SK-N-SH treated with all-trans-retinoic acid at 6 μM for 48 hours (cell line): Measurements from ENCODE around the gene AS3MT.
A peak's percentile ranks its signal among the peaks of the same experiment; 100 is the strongest.
"Not testable (repeated sequence)": the region's sequence is repeated elsewhere in the genome, so short reads cannot be mapped to it uniquely, and the experiment has no call there.

Experiments
- ATAC-seq: fragments of 200-7000 bp; cut with Tn5 transposase; 3 replicates; pipeline ENCODE4 v1.9.1; 2020; ENCODE audit warnings: mild to moderate bottlenecking, moderate library complexity
- ARNTL ChIP-seq: fragments of 450-650 bp; formaldehyde crosslinking; IDR thresholded peaks from 2 replicates; pipeline ENCODE4 v1.5.0; 2020; ENCODE audit warnings: low read depth, mild to moderate bottlenecking, moderate library complexity, borderline replicate concordance
- BACH2 ChIP-seq: fragments of 250-450 bp; sonication (Bioruptor Pico); IDR thresholded peaks from 2 replicates; pipeline ENCODE4 v1.9.0; 2021; ENCODE audit warnings: mild to moderate bottlenecking, borderline replicate concordance
- CREB5 ChIP-seq: fragments of 250-450 bp; sonication (Bioruptor Pico); IDR thresholded peaks from 2 replicates; pipeline ENCODE4 v1.5.1; 2020; ENCODE audit warnings: low read depth, mild to moderate bottlenecking, moderate library complexity
- CSDC2 ChIP-seq: fragments of 250-450 bp; sonication (Bioruptor Pico); IDR thresholded peaks from 2 replicates; pipeline ENCODE4 v1.5.0; 2020; ENCODE audit warnings: mild to moderate bottlenecking, moderate library complexity
- CSRNP3 ChIP-seq: fragments of 250-450 bp; sonication (Bioruptor Pico); IDR thresholded peaks from 2 replicates; pipeline ENCODE4 v1.5.1; 2021; ENCODE audit warnings: mild to moderate bottlenecking, moderate library complexity
- ESRRG ChIP-seq: fragments of 250-450 bp; sonication (Bioruptor Pico); IDR thresholded peaks from 2 replicates; pipeline ENCODE4 v1.6.1; 2021; ENCODE audit warnings: mild to moderate bottlenecking
- GLIS3 ChIP-seq: fragments of 250-450 bp; sonication (Bioruptor Pico); IDR thresholded peaks from 2 replicates; pipeline ENCODE4 v1.5.0; 2020; ENCODE audit warnings: mild to moderate bottlenecking, moderate library complexity
- ISL1 ChIP-seq: fragments of 250-450 bp; sonication (Bioruptor Pico); IDR thresholded peaks from 2 replicates; pipeline ENCODE4 v2.1.2; 2022; ENCODE audit warnings: mild to moderate bottlenecking, moderate library complexity
- OSR1 ChIP-seq: fragments of 250-450 bp; sonication (Bioruptor Pico); IDR thresholded peaks from 2 replicates; pipeline ENCODE4 v1.8.0; 2022; ENCODE audit warnings: moderate library complexity, mild to moderate bottlenecking, inconsistent platforms
- PPARA ChIP-seq: fragments of 250-450 bp; sonication (Bioruptor Pico); IDR thresholded peaks from 2 replicates; pipeline ENCODE4 v1.5.0; 2020; ENCODE audit warnings: mild to moderate bottlenecking, borderline replicate concordance
- RARB ChIP-seq: fragments of 250-450 bp; sonication (Bioruptor Pico); IDR thresholded peaks from 2 replicates; pipeline ENCODE4 v1.8.0; 2021; ENCODE audit warnings: mild to moderate bottlenecking, moderate library complexity
- SNAI2 ChIP-seq: fragments of 250-450 bp; sonication (Bioruptor Pico); IDR thresholded peaks from 2 replicates; pipeline ENCODE4 v1.5.0; 2020; ENCODE audit warnings: mild to moderate bottlenecking, moderate library complexity
- ZC3H10 ChIP-seq: fragments of 250-450 bp; sonication (Bioruptor Pico); IDR thresholded peaks from 2 replicates; pipeline ENCODE4 v1.5.1; 2021; ENCODE audit warnings: mild to moderate bottlenecking, moderate library complexity
- ZFP3 ChIP-seq: fragments of 250-450 bp; sonication (Bioruptor Pico); IDR thresholded peaks from 2 replicates; pipeline ENCODE4 v1.5.0; 2020; ENCODE audit warnings: mild to moderate bottlenecking, moderate library complexity
- ZFP30 ChIP-seq: fragments of 450-650 bp; formaldehyde crosslinking; IDR thresholded peaks from 2 replicates; pipeline ENCODE4 v1.5.0; 2022; ENCODE audit warnings: mild to moderate bottlenecking, moderate library complexity
- ZNF565 ChIP-seq: fragments of 450-650 bp; formaldehyde crosslinking; conservative IDR thresholded peaks from 2 replicates; pipeline ENCODE4 v1.5.0; 2020; ENCODE audit warnings: low read depth, mild to moderate bottlenecking, moderate library complexity
- ZNF70 ChIP-seq: fragments of 450-650 bp; formaldehyde crosslinking; IDR thresholded peaks from 2 replicates; pipeline ENCODE4 v1.5.0; 2020; ENCODE audit warnings: mild to moderate bottlenecking, moderate library complexity
- TF ChIP-seq, protein P1 (sequence below): fragments of 250-450 bp; sonication (Bioruptor Pico); IDR thresholded peaks from 2 replicates; pipeline ENCODE4 v1.8.0; 2021; ENCODE audit warnings: low read depth, mild to moderate bottlenecking, moderate library complexity, borderline replicate concordance

The AS3MT gene

GRCh38 chr10:102832987-102833386, 36.3 kb upstream of the AS3MT start:
- no peak for ATAC-seq
- TF ChIP-seq ARNTL (CRISPR knock-in tag): no peak
- TF ChIP-seq ZFP3 (CRISPR knock-in tag): no peak

DNA sequence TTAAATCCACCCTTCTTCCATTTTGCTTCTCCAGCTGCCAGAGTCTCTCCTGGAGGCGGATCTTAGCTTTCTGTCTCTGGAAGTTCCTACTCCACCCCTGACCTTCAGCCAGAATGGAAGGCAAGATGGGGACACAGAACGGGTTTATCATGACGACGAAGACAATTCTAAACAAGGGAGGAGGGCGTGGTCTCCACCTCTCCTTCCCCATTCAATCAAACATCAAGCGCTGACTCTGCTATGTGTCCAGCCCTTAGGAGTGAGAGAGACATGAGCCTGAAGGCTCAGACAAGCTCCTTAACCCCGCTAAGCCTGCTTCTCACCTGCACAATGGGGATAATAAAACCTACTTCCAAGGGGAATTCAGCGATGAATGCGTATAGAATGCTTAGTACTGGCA, 35.1 kb upstream of the AS3MT start:
- no peak for TF ChIP-seq ZNF565
- TF ChIP-seq ZFP30 (CRISPR knock-in tag): no peak
- no peak for TF ChIP-seq CSDC2
- TF ChIP-seq CREB5: no peak
- TF ChIP-seq OSR1 (CRISPR knock-in tag): no peak
- no peak for TF ChIP-seq BACH2 (CRISPR knock-in tag)
- no peak for TF ChIP-seq ISL1 (CRISPR knock-in tag)

GRCh38 chr10:102835007-102835482, 34.2 kb upstream of the AS3MT start:
- TF ChIP-seq OSR1 (CRISPR knock-in tag) (no peak), ESRRG (CRISPR knock-in tag) (no peak), BACH2 (CRISPR knock-in tag) (no peak), ISL1 (CRISPR knock-in tag) (no peak), ZNF565 (no peak), SNAI2 (no peak), ZFP30 (CRISPR knock-in tag) (no peak), ZNF70 (CRISPR knock-in tag) (no peak), CSDC2 (no peak), CSRNP3 (CRISPR knock-in tag) (no peak), RARB (CRISPR knock-in tag) (no peak), CREB5 (no peak)
- TF ChIP-seq, protein P1, sequence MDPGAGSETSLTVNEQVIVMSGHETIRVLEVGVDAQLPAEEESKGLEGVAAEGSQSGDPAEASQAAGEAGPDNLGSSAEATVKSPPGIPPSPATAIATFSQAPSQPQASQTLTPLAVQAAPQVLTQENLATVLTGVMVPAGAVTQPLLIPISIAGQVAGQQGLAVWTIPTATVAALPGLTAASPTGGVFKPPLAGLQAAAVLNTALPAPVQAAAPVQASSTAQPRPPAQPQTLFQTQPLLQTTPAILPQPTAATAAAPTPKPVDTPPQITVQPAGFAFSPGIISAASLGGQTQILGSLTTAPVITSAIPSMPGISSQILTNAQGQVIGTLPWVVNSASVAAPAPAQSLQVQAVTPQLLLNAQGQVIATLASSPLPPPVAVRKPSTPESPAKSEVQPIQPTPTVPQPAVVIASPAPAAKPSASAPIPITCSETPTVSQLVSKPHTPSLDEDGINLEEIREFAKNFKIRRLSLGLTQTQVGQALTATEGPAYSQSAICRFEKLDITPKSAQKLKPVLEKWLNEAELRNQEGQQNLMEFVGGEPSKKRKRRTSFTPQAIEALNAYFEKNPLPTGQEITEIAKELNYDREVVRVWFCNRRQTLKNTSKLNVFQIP (CRISPR knock-in tag): no peak
- peak; percentile 100 for ATAC-seq

More for the DNA sequence above, 35.1 kb upstream of the AS3MT start:
- no peak for ATAC-seq

GRCh38 chr10:102837230-102837721, 32.0 kb upstream of the AS3MT start, which contains the start of gene CYP17A1:
CYP17A1 (minus strand) TSS chr10:102837413; CDS start chr10:102837361, 52 bp downstream.
- ATAC-seq: no peak
- no peak for TF ChIP-seq SNAI2
- no peak for TF ChIP-seq ESRRG (CRISPR knock-in tag)
- TF ChIP-seq ISL1 (CRISPR knock-in tag): no peak
- TF ChIP-seq, all 23 proteins: peak for 0

DNA sequence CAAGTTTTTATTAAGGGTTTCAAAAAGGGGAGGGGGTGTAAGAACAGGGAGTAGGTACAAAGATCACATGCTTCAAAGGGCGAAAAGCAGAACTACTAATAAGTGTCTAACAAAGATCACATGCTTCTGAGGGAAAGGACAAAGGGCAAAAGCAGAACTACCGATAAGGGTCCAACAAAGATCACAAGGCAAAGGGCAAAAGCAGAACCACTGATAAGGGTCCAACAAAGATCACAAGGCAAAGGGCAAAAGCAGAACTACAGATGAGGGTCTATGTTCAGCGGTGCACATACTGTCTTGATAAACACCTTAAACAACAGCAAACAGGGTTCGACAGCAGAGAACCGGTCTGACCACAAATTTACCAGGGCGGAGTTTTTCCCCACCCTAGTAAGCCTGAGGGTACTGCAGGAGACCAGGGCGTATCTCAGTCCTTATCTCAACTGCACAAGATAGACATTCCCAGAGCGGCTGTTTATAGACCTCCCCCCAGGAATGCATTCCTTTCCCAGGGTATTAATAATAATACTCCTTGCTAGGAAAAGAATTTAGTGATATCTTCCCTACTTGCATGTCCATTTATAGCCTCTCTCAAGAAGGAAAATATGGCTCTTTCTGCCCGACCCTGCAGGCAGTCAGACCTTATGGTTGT, 30.9 kb upstream of the AS3MT start:
- not testable (repeated sequence) for ATAC-seq

GRCh38 chr10:102841827-102842345, 27.4 kb upstream of the AS3MT start:
- ATAC-seq: no peak
- TF ChIP-seq CSRNP3 (CRISPR knock-in tag): no peak
- no peak for TF ChIP-seq CREB5
- TF ChIP-seq ARNTL (CRISPR knock-in tag): no peak
- no peak for TF ChIP-seq ZC3H10 (CRISPR knock-in tag)
- TF ChIP-seq PPARA (CRISPR knock-in tag): no peak
- no peak for TF ChIP-seq RARB (CRISPR knock-in tag)
- TF ChIP-seq ESRRG (CRISPR knock-in tag): no peak
- TF ChIP-seq GLIS3 (CRISPR knock-in tag): no peak
- no peak for TF ChIP-seq CSDC2
- TF ChIP-seq ISL1 (CRISPR knock-in tag): no peak
- no peak for TF ChIP-seq ZFP30 (CRISPR knock-in tag)

- ATAC-seq: not testable (repeated sequence)
These were observed 26.1 kb upstream of the AS3MT start for GRCh38 chr10:102843139-102843538.

- not testable (repeated sequence) for ATAC-seq
These were observed 25.0 kb upstream of the AS3MT start for GRCh38 chr10:102844190-102844776.
